ENCODE results near the gene SLIT1. TPM values are rescaled to one million over a fixed set of nuclear protein-coding genes. Genes with fewer than 3 reads are reported as not detected.
"Not testable (repeated sequence)": the region's sequence is repeated elsewhere in the genome, so short reads cannot be mapped to it uniquely, and the experiment has no call there.

SLIT1 gene
- total RNA-seq, 1 donor from 2014 or later: 0.23 TPM

DNA sequence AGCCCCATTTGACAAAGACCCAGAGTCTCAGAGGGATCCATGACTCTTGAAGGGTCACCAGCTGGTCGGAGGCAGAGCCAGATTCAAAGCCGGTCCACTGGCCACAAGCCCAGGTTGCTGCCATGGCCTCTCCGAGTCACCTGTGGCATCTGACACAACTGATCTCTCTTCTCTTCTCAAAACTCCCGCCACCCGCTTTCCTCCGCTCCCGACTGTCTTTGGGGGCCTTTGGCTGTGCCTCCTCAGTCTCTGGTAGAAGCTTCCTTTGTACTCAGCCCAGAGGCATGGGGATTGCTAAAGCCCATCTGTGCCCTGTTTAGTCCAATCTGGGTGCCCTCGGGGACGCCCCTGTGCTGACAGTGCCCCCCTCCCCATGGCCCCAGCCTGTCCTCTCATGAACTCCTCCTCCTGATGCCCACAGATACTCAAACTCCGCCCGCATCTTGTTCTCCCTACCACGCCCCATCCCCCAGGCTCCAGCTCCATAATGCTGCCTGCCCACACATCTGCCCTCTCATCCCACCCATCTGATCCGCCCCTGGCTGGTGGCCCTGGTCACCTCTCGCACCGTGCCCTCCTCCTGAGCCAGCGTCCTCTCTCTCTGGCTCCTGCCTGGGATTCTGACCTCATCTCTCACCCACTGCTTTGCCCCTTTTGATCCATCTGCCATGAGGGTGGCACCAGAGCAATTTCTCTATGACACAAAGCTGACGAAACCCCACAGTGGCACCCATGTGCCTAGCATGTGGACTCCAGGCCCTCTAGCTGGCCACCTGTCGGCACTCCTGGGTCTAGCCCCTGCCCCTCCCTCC is 150.6 kb downstream of the SLIT1 start:
- DNase-seq (ENCODE audit: low read depth): no peak
- Mint-ChIP-seq H3K36me3 (ENCODE audit: low read depth, unreplicated experiment) (no peaks in the 10 kb centered on the region), H3K4me1 (ENCODE audit: low read depth, unreplicated experiment) (peaks cover 3% of the 10 kb centered on the region), H3K4me3 (ENCODE audit: unreplicated experiment) (no peak overlapping the region), H3K9me3 (ENCODE audit: unreplicated experiment) (no peaks in the 10 kb centered on the region), H3K27ac (ENCODE audit: unreplicated experiment) (no peak overlapping the region), H3K27me3 (ENCODE audit: low read depth, unreplicated experiment) (peaks cover 31% of the 10 kb centered on the region)
- TF ChIP-seq EZH2 (IDR thresholded peaks at IDR 0.05; ENCODE audit: insufficient read depth, low read length): no peak
- TF ChIP-seq, protein P1, sequence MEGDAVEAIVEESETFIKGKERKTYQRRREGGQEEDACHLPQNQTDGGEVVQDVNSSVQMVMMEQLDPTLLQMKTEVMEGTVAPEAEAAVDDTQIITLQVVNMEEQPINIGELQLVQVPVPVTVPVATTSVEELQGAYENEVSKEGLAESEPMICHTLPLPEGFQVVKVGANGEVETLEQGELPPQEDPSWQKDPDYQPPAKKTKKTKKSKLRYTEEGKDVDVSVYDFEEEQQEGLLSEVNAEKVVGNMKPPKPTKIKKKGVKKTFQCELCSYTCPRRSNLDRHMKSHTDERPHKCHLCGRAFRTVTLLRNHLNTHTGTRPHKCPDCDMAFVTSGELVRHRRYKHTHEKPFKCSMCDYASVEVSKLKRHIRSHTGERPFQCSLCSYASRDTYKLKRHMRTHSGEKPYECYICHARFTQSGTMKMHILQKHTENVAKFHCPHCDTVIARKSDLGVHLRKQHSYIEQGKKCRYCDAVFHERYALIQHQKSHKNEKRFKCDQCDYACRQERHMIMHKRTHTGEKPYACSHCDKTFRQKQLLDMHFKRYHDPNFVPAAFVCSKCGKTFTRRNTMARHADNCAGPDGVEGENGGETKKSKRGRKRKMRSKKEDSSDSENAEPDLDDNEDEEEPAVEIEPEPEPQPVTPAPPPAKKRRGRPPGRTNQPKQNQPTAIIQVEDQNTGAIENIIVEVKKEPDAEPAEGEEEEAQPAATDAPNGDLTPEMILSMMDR (IDR thresholded peaks at IDR 0.05; ENCODE audit: insufficient read depth, low read depth, low read length): no peak
- Histone ChIP-seq H3K27me3 (ENCODE audit: insufficient read depth, low read length) (peaks cover 3% of the 10 kb centered on the region), H3K4me3 (ENCODE audit: insufficient read depth, low read depth, low read length) (no peak overlapping the region), H3K36me3 (ENCODE audit: insufficient read depth, low read length) (no peaks in the 10 kb centered on the region), H2AFZ (ENCODE audit: low read depth, low read length) (no peak overlapping the region), H3K27ac (ENCODE audit: low read depth, low read length) (no peak overlapping the region), H3K9me3 (ENCODE audit: insufficient read depth, low read depth, low read length) (no peaks in the 10 kb centered on the region), H3K4me1 (ENCODE audit: insufficient read depth, low read length) (peaks cover 6% of the 10 kb centered on the region), H3K4me2 (ENCODE audit: low read length) (no peak overlapping the region), H4K20me1 (ENCODE audit: insufficient read depth, low read length) (no peaks in the 10 kb centered on the region), H3K9ac (ENCODE audit: low read length) (no peak overlapping the region), H3K79me2 (ENCODE audit: insufficient read depth, low read length) (no peaks in the 10 kb centered on the region)
- no peak for FAIRE-seq

DNA sequence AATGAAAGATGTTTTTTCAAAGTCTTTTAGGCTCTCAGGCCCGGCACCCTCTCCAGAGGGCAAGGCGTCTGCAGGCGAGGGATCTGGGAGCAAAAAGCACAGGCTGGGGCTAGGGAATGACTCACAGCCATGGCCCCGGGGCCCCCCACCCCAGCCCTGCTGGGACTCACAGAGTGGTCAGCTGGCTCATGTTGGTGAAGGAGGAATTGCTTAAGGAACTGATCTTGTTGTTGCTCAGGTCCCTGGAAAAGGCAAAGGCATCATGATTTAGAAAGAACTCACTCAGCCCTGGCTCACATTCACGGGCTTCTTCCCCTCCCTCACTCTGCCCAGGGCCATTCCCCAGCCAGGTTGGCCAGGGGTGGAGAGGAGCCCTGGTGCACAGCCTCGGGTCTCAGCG is 151.5 kb downstream of the SLIT1 start:
- no peaks in the 10 kb centered on the region for H3K79me2 ChIP-seq (ENCODE audit: insufficient read depth, low read length)
- no peaks in the 10 kb centered on the region for H3K36me3 ChIP-seq (ENCODE audit: insufficient read depth, low read length)
- no peaks in the 10 kb centered on the region for H3K36me3 Mint-ChIP-seq (ENCODE audit: low read depth, unreplicated experiment)
- TF ChIP-seq, protein P1 (IDR thresholded peaks at IDR 0.05; ENCODE audit: insufficient read depth, low read depth, low read length): no peak
- TF ChIP-seq EZH2 (IDR thresholded peaks at IDR 0.05; ENCODE audit: insufficient read depth, low read length): no peak
- no peak overlapping the region for H3K9ac ChIP-seq (ENCODE audit: low read length)
- H3K9me3 Mint-ChIP-seq (ENCODE audit: unreplicated experiment): no peaks in the 10 kb centered on the region
- H3K4me2 ChIP-seq (ENCODE audit: low read length): no peak overlapping the region
- peaks cover 3% of the 10 kb centered on the region for H3K27me3 ChIP-seq (ENCODE audit: insufficient read depth, low read length)
- no peak overlapping the region for H3K27ac ChIP-seq (ENCODE audit: low read depth, low read length)
- no peak overlapping the region for H3K4me3 Mint-ChIP-seq (ENCODE audit: unreplicated experiment)
- no peaks in the 10 kb centered on the region for H3K9me3 ChIP-seq (ENCODE audit: insufficient read depth, low read depth, low read length)
- no peak overlapping the region for H3K4me3 ChIP-seq (ENCODE audit: insufficient read depth, low read depth, low read length)
- DNase-seq (ENCODE audit: low read depth) (no peak), FAIRE-seq (no peak)
- no peaks in the 10 kb centered on the region for H4K20me1 ChIP-seq (ENCODE audit: insufficient read depth, low read length)
- H2AFZ ChIP-seq (ENCODE audit: low read depth, low read length): no peak overlapping the region
- peaks cover 34% of the 10 kb centered on the region for H3K27me3 Mint-ChIP-seq (ENCODE audit: low read depth, unreplicated experiment)
- H3K27ac Mint-ChIP-seq (ENCODE audit: unreplicated experiment): no peak overlapping the region
- H3K4me1 Mint-ChIP-seq (ENCODE audit: low read depth, unreplicated experiment): peaks cover 3% of the 10 kb centered on the region
- peaks cover 6% of the 10 kb centered on the region for H3K4me1 ChIP-seq (ENCODE audit: insufficient read depth, low read length)

DNA sequence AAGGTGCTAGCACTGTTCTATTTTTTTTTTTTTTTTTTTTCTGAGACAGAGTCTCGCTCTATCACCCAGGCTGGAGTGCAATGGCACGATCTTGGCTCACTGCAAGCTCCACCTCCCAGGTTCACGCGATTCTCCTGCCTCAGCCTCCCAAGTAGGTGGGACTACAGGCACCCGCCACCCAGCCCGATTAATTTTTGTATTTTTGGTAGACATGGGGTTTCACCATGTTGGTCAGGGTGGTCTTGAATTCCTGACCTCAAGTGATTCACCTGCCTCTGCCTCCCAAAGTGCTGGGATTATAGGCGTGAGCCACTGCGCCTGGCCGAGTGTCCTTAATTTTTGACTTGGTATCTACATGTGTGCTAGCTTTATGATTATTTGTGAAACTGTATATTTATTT is 151.9 kb downstream of the SLIT1 start:
- not testable (repeated sequence) for H3K36me3 Mint-ChIP-seq (ENCODE audit: low read depth, unreplicated experiment); H3K9me3 Mint-ChIP-seq (ENCODE audit: unreplicated experiment); H3K27me3 ChIP-seq (ENCODE audit: insufficient read depth, low read length); H3K4me3 Mint-ChIP-seq (ENCODE audit: unreplicated experiment); H3K27ac ChIP-seq (ENCODE audit: low read depth, low read length); H3K27ac Mint-ChIP-seq (ENCODE audit: unreplicated experiment); DNase-seq (ENCODE audit: low read depth); H3K4me1 Mint-ChIP-seq (ENCODE audit: low read depth, unreplicated experiment); H3K4me3 ChIP-seq (ENCODE audit: insufficient read depth, low read depth, low read length); H2AFZ ChIP-seq (ENCODE audit: low read depth, low read length); H3K79me2 ChIP-seq (ENCODE audit: insufficient read depth, low read length); H3K4me1 ChIP-seq (ENCODE audit: insufficient read depth, low read length); H3K4me2 ChIP-seq (ENCODE audit: low read length); H3K36me3 ChIP-seq (ENCODE audit: insufficient read depth, low read length); FAIRE-seq; H4K20me1 ChIP-seq (ENCODE audit: insufficient read depth, low read length); H3K9me3 ChIP-seq (ENCODE audit: insufficient read depth, low read depth, low read length); H3K9ac ChIP-seq (ENCODE audit: low read length)
- H3K27me3 Mint-ChIP-seq (ENCODE audit: low read depth, unreplicated experiment): peaks cover 30% of the 10 kb centered on the region
